GM12878 (cell line): ENCODE results near the gene TEDC1. TPM values are rescaled to one million over a fixed set of nuclear protein-coding genes. Genes with fewer than 3 reads are reported as not detected.

Experiments
- ASH2L ChIP-seq: fragments of 300-600, 200-600 bp; sonication (generic); IDR thresholded peaks from 2 replicates; pipeline ENCODE4 v1.6.1; 2017; ENCODE audit warnings: low read depth, mild to moderate bottlenecking, borderline replicate concordance
- BCLAF1 ChIP-seq: fragments of 450-650 bp; IDR thresholded peaks from 2 replicates; pipeline ENCODE4 v1.6.1; 2017; ENCODE audit warnings: antibody characterized with exemption, mild to moderate bottlenecking, moderate library complexity
- CHD2 ChIP-seq: IDR thresholded peaks from 2 replicates; pipeline ENCODE4 v1.6.1; 2011; ENCODE audit warnings: low read depth, low read length, improper control_type of control experiment, borderline replicate concordance
- CREM ChIP-seq: IDR thresholded peaks from 2 replicates; pipeline ENCODE4 v1.6.1; 2014; ENCODE audit warnings: antibody characterized with exemption, low read depth
- DPF2 ChIP-seq: fragments of 450-650 bp; IDR thresholded peaks from 2 replicates; pipeline ENCODE4 v1.6.1; 2017; ENCODE audit warnings: mild to moderate bottlenecking
- FOS ChIP-seq: IDR thresholded peaks from 3 replicates; pipeline ENCODE4 v1.6.1; 2011; ENCODE audit warnings: borderline replicate concordance; ENCODE audit not compliant: insufficient read length; ENCODE audit errors: extremely low read depth
- FOXK2 ChIP-seq: fragments of 450-650 bp; IDR thresholded peaks from 2 replicates; pipeline ENCODE4 v1.6.1; 2017; ENCODE audit warnings: mild to moderate bottlenecking, moderate library complexity
- HDAC2 ChIP-seq: fragments of 200-600 bp; sonication (generic); IDR thresholded peaks from 2 replicates; pipeline ENCODE4 v1.6.1; 2017
- HDAC6 ChIP-seq: fragments of 200-600 bp; sonication (generic); IDR thresholded peaks from one replicate; pipeline ENCODE4 v1.8.0; 2017; ENCODE audit warnings: antibody characterized with exemption; ENCODE audit not compliant: unreplicated experiment
- MAX ChIP-seq: IDR thresholded peaks from 2 replicates; pipeline ENCODE4 v1.6.1; 2012; ENCODE audit warnings: low read depth, low read length, improper control_type of control experiment
- MXI1 ChIP-seq: fragments of 150-350 bp; IDR thresholded peaks from 2 replicates; pipeline ENCODE4 v1.6.1; 2011; ENCODE audit warnings: low read depth, mild to moderate bottlenecking, inconsistent platforms, low read length, improper control_type of control experiment
- NFYA ChIP-seq: IDR thresholded peaks from 2 replicates; pipeline ENCODE4 v1.6.1; 2011; ENCODE audit warnings: low read depth, mild to moderate bottlenecking, low read length, improper control_type of control experiment, borderline replicate concordance
- NFYB ChIP-seq: IDR thresholded peaks from 2 replicates; pipeline ENCODE4 v1.6.1; 2011; ENCODE audit warnings: low read depth, mild to moderate bottlenecking, low read length, improper control_type of control experiment, moderate library complexity; ENCODE audit not compliant: insufficient read depth
- NR2C2 ChIP-seq: IDR thresholded peaks from 2 replicates; pipeline ENCODE4 v1.6.1; 2011; ENCODE audit warnings: borderline replicate concordance, low read depth; ENCODE audit not compliant: control insufficient read depth, insufficient read length
- NRF1 ChIP-seq: conservative IDR thresholded peaks from 2 replicates; pipeline ENCODE4 v1.6.1; 2011; ENCODE audit warnings: mild to moderate bottlenecking, low read depth, low read length, improper control_type of control experiment
- POU2F2 ChIP-seq: IDR thresholded peaks from 3 replicates; pipeline ENCODE4 v1.6.1; 2011; ENCODE audit warnings: low read depth, mild to moderate bottlenecking, low read length, borderline replicate concordance
- RAD51 ChIP-seq: fragments of 450-650 bp; IDR thresholded peaks from 2 replicates; pipeline ENCODE4 v1.6.1; 2016; ENCODE audit warnings: moderate library complexity, mild to moderate bottlenecking, inconsistent platforms
- TARDBP ChIP-seq: IDR thresholded peaks from 2 replicates; pipeline ENCODE4 v1.6.1; 2016; ENCODE audit warnings: borderline replicate concordance
- ZBTB33 ChIP-seq: fragments of 450-650 bp; IDR thresholded peaks from 2 replicates; pipeline ENCODE4 v1.6.1; 2017; ENCODE audit warnings: mild to moderate bottlenecking
- ZNF274 ChIP-seq: IDR thresholded peaks from one replicate; pipeline ENCODE4 v1.8.0; 2011; ENCODE audit not compliant: insufficient read length, insufficient read depth
- polyA plus RNA-seq, 11 experiments: library from polyadenylated mRNA; depleted of rRNA in 4 of 11; unstranded in 6 of 11; stranded (reverse) in 5 of 11; fragments of >200 nt; fragmentation: Nextera tagmentation in 4 of 11; fragmentation: Illumina TruSeq in 1 of 11; extraction: Ambion mirVana in 4 of 11; extraction: Trizol in 1 of 11; gene quantifications; 1 replicate in 1 of 11; 2 replicates in 10 of 11; pipeline versions ENCODE4 v1.2.1 to v1.2.3, GENCODE V29; 2011 to 2016; ENCODE audit warnings: inconsistent platforms in 2 of 11, missing spikeins in 2 of 11, low read depth in 1 of 11
- total RNA-seq, 4 experiments: library from RNA; depleted of rRNA in 3 of 4; stranded (reverse); fragments of >200 nt in 3 of 4; fragmentation: Illumina TruSeq in 1 of 4; extraction: Trizol in 1 of 4; gene quantifications; 2 replicates each; pipeline versions ENCODE4 v1.2.1 to v1.2.3, GENCODE V29; 2013 to 2021
- TF ChIP-seq, protein P1 (sequence below): fragments of 150-350 bp; IDR thresholded peaks from 2 replicates; pipeline ENCODE4 v1.6.1; 2016; ENCODE audit warnings: low read depth, low read length
- TF ChIP-seq, protein P2 (sequence below): fragments of 450-650 bp; IDR thresholded peaks from 2 replicates; pipeline ENCODE4 v1.6.1; 2016; ENCODE audit warnings: mild to moderate bottlenecking

Gene TEDC1
- total and polyA plus RNA-seq, 10 of the 15 experiments (the other 5 are each of a cell fraction or from before 2014, with no cell fraction given) = 0.19 to 34.2 (median 14.5) TPM

DNA sequence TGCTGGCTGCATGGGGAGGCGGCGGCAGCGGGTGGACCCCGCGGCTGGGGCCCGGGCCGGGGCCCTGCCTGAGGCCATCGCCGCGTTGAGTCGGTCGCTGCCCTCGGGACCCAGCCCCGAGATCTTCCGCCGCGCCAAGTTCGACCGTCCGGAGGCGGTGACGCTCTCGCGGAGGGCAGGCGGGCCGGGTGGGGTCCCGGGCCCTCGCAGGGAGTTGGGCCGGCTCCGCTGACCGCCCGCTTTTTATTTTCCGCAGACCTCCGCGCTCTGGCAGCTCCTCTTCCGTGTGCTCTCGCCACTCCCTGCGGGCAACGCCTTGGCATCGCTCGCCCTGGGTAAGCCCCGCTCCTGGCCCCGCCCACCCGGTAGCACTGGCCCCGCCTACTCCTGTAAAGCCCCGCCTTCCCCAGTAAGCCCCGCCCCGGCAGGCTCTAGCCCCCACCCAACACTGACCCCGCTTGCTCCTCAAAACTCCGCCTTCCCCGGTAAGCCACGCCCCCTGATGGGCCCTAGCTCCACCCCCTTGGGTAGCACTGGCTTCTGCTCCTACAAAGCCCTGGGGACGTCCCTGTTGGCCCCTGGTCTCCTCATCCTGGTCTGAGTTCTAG is 424 bp downstream of the TEDC1 start (continued):
- TF ChIP-seq MXI1 (peak; percentile 83; the same call in 1 of the 2 replicates), NRF1 (no peak), MAX (no peak), TARDBP (no peak), ASH2L (no peak), FOXK2 (no peak), NFYA (no peak), CREM (0 out of 2 replicates have a peak, but pooled peaks have one; percentile 7), CHD2 (no peak), FOS (no peak), HDAC6 (no peak), ZNF274 (no peak), ZBTB33 (no peak), HDAC2 (peak; percentile 58; the same call in 1 of the 2 replicates), DPF2 (peak; percentile 55), BCLAF1 (no peak), NR2C2 (no peak), POU2F2 (no peak), NFYB (no peak), RAD51 (no peak)
- TF ChIP-seq, protein P1, sequence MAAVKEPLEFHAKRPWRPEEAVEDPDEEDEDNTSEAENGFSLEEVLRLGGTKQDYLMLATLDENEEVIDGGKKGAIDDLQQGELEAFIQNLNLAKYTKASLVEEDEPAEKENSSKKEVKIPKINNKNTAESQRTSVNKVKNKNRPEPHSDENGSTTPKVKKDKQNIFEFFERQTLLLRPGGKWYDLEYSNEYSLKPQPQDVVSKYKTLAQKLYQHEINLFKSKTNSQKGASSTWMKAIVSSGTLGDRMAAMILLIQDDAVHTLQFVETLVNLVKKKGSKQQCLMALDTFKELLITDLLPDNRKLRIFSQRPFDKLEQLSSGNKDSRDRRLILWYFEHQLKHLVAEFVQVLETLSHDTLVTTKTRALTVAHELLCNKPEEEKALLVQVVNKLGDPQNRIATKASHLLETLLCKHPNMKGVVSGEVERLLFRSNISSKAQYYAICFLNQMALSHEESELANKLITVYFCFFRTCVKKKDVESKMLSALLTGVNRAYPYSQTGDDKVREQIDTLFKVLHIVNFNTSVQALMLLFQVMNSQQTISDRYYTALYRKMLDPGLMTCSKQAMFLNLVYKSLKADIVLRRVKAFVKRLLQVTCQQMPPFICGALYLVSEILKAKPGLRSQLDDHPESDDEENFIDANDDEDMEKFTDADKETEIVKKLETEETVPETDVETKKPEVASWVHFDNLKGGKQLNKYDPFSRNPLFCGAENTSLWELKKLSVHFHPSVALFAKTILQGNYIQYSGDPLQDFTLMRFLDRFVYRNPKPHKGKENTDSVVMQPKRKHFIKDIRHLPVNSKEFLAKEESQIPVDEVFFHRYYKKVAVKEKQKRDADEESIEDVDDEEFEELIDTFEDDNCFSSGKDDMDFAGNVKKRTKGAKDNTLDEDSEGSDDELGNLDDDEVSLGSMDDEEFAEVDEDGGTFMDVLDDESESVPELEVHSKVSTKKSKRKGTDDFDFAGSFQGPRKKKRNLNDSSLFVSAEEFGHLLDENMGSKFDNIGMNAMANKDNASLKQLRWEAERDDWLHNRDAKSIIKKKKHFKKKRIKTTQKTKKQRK = no peak
- TF ChIP-seq, protein P2, sequence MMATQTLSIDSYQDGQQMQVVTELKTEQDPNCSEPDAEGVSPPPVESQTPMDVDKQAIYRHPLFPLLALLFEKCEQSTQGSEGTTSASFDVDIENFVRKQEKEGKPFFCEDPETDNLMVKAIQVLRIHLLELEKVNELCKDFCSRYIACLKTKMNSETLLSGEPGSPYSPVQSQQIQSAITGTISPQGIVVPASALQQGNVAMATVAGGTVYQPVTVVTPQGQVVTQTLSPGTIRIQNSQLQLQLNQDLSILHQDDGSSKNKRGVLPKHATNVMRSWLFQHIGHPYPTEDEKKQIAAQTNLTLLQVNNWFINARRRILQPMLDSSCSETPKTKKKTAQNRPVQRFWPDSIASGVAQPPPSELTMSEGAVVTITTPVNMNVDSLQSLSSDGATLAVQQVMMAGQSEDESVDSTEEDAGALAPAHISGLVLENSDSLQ = no peak
